ENCODE results near the gene MRPL24. TPM values are rescaled to one million over a fixed set of nuclear protein-coding genes. Genes with fewer than 3 reads are reported as not detected.

Gene MRPL24
- total and polyA plus RNA-seq, 2 of the 8 experiments (the other 6 are each of a cell fraction or from before 2014, with no cell fraction given): 29.7 to 35.2 TPM

DNA sequence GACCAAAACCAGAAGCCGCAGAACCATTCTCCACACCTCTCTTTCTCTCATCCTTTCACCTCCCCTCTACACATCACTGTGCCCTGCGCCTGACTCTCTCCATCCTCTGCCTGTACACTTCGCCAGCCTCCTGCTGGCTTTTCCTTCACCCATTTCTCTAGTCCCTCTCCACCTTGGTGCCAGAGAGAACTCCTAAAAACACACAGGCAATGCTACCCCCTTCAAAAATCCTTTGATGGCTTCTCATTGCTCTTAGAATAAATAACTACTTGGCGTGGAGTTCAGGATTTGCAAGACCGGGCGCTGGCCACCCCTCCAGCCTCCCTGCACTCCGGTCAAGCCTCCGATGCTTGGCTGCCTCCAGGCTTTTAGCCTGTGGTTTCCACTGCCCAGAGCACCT lies 44.1 kb downstream of the MRPL24 start:
- H4K8ac ChIP-seq (ENCODE audit: extremely low read depth, insufficient read depth, low read length): no peak overlapping the region
- H2AFZ ChIP-seq (ENCODE audit: low read length): no peak overlapping the region
- no peak overlapping the region for H4K91ac ChIP-seq (replicated peaks; ENCODE audit: insufficient read length, low read length)
- DNase-seq (ENCODE audit: low read depth in 1 of 2, low spot score in 2 of 2): no peak
- H2BK120ac ChIP-seq (replicated peaks; ENCODE audit: low read depth, low read length): no peak overlapping the region
- no peak overlapping the region for H4K5ac ChIP-seq (ENCODE audit: insufficient read length, low read depth, low read length)
- H2BK20ac ChIP-seq (ENCODE audit: low read length): no peak overlapping the region
- no peak overlapping the region for H3K27ac ChIP-seq (ENCODE audit: low read depth, low read length)
- no peak overlapping the region for H3K4me2 ChIP-seq (ENCODE audit: insufficient read depth in 1 of 2, low read depth in 2 of 2, low read length in 2 of 2)
- WGBS, 2 experiments (ENCODE audit: extremely low coverage in 1 of 2, insufficient coverage in 1 of 2, insufficient read length in 1 of 2, insufficient replicate concordance in 2 of 2, low coverage in 1 of 2, low lambda C conversion rate in 2 of 2, missing lambda C conversion rate in 1 of 2): 89% methylated on average over 8 of the region's 8 CpGs; no CpG with 5 or more reads in 1 of the 2 experiments
- H3K4me3 ChIP-seq (ENCODE audit: extremely low read depth in 1 of 4, insufficient read depth in 2 of 4, low read depth in 3 of 4, low read length in 4 of 4): no peak overlapping the region
- no peak overlapping the region for H2AK5ac ChIP-seq (ENCODE audit: low read depth, low read length)
- H3K9me3 ChIP-seq (ENCODE audit: insufficient read depth in 2 of 2, low read depth in 1 of 2, low read length in 1 of 2): no peaks in the 10 kb centered on the region
- 0 out of 2 replicates have a peak overlapping the region, but pooled peaks have one; percentile 9 for H2BK12ac ChIP-seq (ENCODE audit: low read depth, low read length)
- no peak overlapping the region for H2BK15ac ChIP-seq (ENCODE audit: low read length)
- no peak overlapping the region; the same call in 1 of the 2 replicates for H3K18ac ChIP-seq (ENCODE audit: extremely low read depth, low read length)
- H3K9ac ChIP-seq (replicated peaks in 1 of 4; ENCODE audit: extremely low read depth in 1 of 4, low read depth in 3 of 4, low read length in 3 of 4): no peak overlapping the region
- no peak overlapping the region for H3K4ac ChIP-seq (replicated peaks; ENCODE audit: insufficient read length, low read depth, low read length)
- H3K23me2 ChIP-seq (ENCODE audit: low read depth, low read length): peaks cover 8% of the 10 kb centered on the region; the same call in 1 of the 2 replicates
- peaks cover 14 to 40% (median 26%) of the 10 kb centered on the region in 4 experiments for H3K36me3 ChIP-seq (ENCODE audit: control insufficient read depth in 2 of 4, insufficient read depth in 4 of 4, low read length in 3 of 4)
- no peak overlapping the region for H3K56ac ChIP-seq (replicated peaks; ENCODE audit: insufficient read length, low read depth, low read length)
- no peaks in the 10 kb centered on the region for H3K27me3 ChIP-seq (replicated peaks in 1 of 4; ENCODE audit: control insufficient read depth in 3 of 4, extremely low read depth in 1 of 4, insufficient read depth in 3 of 4, low read length in 3 of 4)
- H3K14ac ChIP-seq (ENCODE audit: insufficient read length): no peak overlapping the region
- POLR2A ChIA-PET (ENCODE audit: partially characterized antibody): interaction anchor here (12.8 to 13.9 kb wide), 2 partner anchors 11 to 22 kb away, joined by 208 to 530 read pairs; partner anchors contain the start of genes CRABP2 and NES
- FAIRE-seq: no peak
- CTCF ChIA-PET (ENCODE audit: partially characterized antibody): interaction anchor here (0.9 to 66.0 kb wide), 3 partner anchors 9 to 212 kb away, joined by 3 to 4284 read pairs (median 4284); partner anchors contain the start of genes CRABP2, ISG20L2, METTL25B and NES
- H3K4me1 ChIP-seq (replicated peaks in 1 of 4; ENCODE audit: control insufficient read depth in 3 of 4, insufficient read depth in 4 of 4, low read length in 3 of 4): peaks cover 16 to 24% (median 21%) of the 10 kb centered on the region in 4 experiments
- peaks cover 2 to 3% of the 10 kb centered on the region in 2 experiments for H4K20me1 ChIP-seq (replicated peaks in 1 of 2; ENCODE audit: control insufficient read depth in 1 of 2, insufficient read depth in 2 of 2, low read length in 2 of 2)
- peaks cover 4% of the 10 kb centered on the region; the same call in 1 of the 2 replicates for H3K79me1 ChIP-seq (ENCODE audit: low read depth, low read length)
- H2BK5ac ChIP-seq (ENCODE audit: low read depth, low read length): no peak overlapping the region
- H3K23ac ChIP-seq (ENCODE audit: insufficient read length): no peak overlapping the region
- H3K79me2 ChIP-seq (ENCODE audit: control insufficient read depth in 1 of 2, insufficient read depth in 2 of 2, low read length in 2 of 2): no peaks in the 10 kb centered on the region
- TF ChIP-seq POU5F1 (IDR thresholded peaks at IDR 0.05; ENCODE audit: low read depth, low read length) (no peak), BACH1 (IDR thresholded peaks at IDR 0.05; ENCODE audit: low read length) (no peak), SRF (IDR thresholded peaks at IDR 0.05; ENCODE audit: low read depth, low read length) (no peak), YY1 (IDR thresholded peaks at IDR 0.05; ENCODE audit: low read depth, low read length) (no peak), PHF8 (conservative IDR thresholded peaks at IDR 0.05; ENCODE audit: low read depth, low read length) (no peak), CREB1 (IDR thresholded peaks at IDR 0.05) (no peak), EGR1 (IDR thresholded peaks at IDR 0.05; ENCODE audit: borderline replicate concordance, low read depth, low read length) (no peak), CTBP2 (IDR thresholded peaks at IDR 0.05; ENCODE audit: borderline replicate concordance, insufficient read depth, insufficient read length, low read length) (no peak), JUN (IDR thresholded peaks at IDR 0.05; ENCODE audit: low read depth, low read length) (no peak)
- TF ChIP-seq, protein P1, sequence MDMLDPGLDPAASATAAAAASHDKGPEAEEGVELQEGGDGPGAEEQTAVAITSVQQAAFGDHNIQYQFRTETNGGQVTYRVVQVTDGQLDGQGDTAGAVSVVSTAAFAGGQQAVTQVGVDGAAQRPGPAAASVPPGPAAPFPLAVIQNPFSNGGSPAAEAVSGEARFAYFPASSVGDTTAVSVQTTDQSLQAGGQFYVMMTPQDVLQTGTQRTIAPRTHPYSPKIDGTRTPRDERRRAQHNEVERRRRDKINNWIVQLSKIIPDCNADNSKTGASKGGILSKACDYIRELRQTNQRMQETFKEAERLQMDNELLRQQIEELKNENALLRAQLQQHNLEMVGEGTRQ (IDR thresholded peaks at IDR 0.05; ENCODE audit: low read length): no peak
- TF ChIP-seq, protein P2, sequence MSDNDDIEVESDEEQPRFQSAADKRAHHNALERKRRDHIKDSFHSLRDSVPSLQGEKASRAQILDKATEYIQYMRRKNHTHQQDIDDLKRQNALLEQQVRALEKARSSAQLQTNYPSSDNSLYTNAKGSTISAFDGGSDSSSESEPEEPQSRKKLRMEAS (IDR thresholded peaks at IDR 0.05): no peak

Data from H1 (cell line).